Inflammatory macrophage treated with lipopolysaccharide for 4 hours (primary cell): Measurements from ENCODE around the gene CCDC190.
"Not testable (repeated sequence)": the region's sequence is repeated elsewhere in the genome, so short reads cannot be mapped to it uniquely, and the experiment has no call there.

ENCODE experiments used
- DNase-seq: peaks from one replicate; pipeline ENCODE4 v3.0.0-alpha.2; 2020

The CCDC190 gene

GRCh38 chr1:162823771-162824525 lies 37.0 kb downstream of the CCDC190 start:
- no peak for DNase-seq

DNA sequence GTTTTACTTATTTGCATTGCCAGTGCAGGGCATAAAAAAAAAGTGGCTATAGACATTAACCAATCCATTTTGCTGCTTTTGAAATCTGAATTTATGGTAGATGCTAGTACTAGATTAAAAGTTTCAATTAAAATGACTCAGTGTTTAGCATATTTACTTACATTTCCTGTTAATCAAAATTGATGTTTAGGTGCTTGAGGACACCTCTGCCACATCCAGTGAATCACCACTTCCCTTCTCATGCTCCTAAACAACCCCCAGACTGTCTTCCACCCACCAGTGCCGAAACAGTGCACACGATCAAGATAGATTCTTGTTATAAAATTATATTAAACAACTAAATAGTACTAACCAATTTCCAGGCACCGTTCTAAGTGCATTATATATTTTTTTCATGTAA lies 37.7 kb downstream of the CCDC190 start:
- no peak for DNase-seq

GRCh38 chr1:162822391-162823200 lies 38.4 kb downstream of the CCDC190 start:
- DNase-seq: no peak

DNA sequence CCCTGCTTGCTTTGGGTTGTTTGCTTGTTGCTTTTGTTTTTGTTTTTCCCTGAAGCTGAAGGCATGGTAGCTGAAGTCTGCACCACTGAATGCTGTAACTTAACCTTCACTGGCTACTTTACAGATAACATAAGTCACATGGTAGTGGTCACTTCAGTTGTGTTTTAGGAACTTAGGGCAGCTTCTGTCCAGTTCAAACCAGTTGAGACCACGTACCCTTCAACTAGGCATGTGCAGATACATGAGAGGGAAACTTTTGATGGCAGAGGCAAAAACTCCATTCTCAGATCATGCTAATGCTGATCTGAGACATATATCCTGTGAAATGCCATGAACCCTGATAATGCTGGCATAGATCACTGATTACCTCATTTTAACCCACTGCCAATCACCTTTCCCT lies 42.3 kb downstream of the CCDC190 start:
- not testable (repeated sequence) for DNase-seq

GRCh38 chr1:162818136-162818535 lies 42.8 kb downstream of the CCDC190 start:
- DNase-seq: not testable (repeated sequence)

DNA sequence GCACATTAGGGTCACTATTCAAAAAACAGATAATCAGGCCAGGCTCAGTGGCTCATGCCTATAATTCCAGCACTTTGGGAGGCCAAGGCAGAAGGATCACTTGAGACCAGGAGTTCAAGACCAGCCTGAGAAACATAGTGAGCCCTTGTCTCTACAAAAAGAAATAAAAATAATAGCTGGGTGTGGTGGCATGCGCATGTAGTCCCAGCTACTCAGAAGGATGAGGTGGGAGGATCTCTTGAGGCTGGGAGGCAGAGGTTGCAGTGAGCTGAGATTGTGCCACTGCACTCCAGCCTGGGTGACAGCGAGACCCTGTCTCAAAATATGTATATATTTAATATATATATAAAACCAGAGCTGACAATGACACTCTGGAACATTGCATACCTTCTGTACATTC lies 48.6 kb downstream of the CCDC190 start:
- DNase-seq: not testable (repeated sequence)

DNA sequence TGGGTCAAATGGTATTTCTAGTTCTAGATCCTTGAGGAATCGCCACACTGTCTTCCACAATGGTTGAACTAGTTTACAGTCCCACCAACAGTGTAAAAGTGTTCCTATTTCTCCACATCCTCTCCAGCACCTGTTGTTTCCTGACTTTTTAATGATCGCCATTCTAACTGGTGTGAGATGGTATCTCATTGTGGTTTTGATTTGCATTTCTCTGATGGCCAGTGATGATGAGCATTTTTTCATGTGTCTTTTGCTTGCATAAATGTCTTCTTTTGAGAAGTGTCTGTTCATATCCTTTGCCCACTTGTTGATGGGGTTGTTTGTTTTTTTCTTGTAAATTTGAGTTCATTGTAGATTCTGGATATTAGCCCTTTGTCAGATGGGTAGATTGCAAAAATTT lies 53.5 kb downstream of the CCDC190 start:
- not testable (repeated sequence) for DNase-seq
